OCI-LY1 (cell line): ENCODE data around the gene TUBA1B.
A peak's percentile ranks its signal among the peaks of the same experiment; 100 is the strongest.

Source experiments
- H2AFZ ChIP-seq: fragments of 200-600 bp; sonication (generic), shearing (Covaris generic); 2 replicates; pipeline ENCODE4 v1.6.0; 2014; ENCODE audit warnings: antibody characterized with exemption, mild to moderate bottlenecking, low read length
- H3F3A ChIP-seq: fragments of 200-600 bp; sonication (generic), shearing (Covaris generic); 2 replicates; pipeline ENCODE4 v1.6.0; 2014; ENCODE audit warnings: mild to moderate bottlenecking, antibody characterized with exemption, low read length, moderate library complexity; ENCODE audit not compliant: insufficient read depth
- H3K27ac ChIP-seq: fragments of 200-600 bp; sonication (generic); 2 replicates; pipeline ENCODE4 v1.5.1; 2014; ENCODE audit warnings: low read length, mixed run types, mild to moderate bottlenecking, low read depth; ENCODE audit not compliant: poor library complexity, severe bottlenecking
- H3K27me3 ChIP-seq: fragments of 200-600 bp; sonication (generic); 2 replicates; pipeline ENCODE4 v1.6.0; 2014; ENCODE audit warnings: antibody characterized with exemption, mild to moderate bottlenecking, low read length, moderate library complexity; ENCODE audit not compliant: insufficient read depth
- H3K36me3 ChIP-seq: fragments of 200-600 bp; sonication (generic); 2 replicates; pipeline ENCODE4 v1.6.1; 2014; ENCODE audit warnings: mild to moderate bottlenecking, antibody characterized with exemption, low read length, moderate library complexity, mixed read lengths; ENCODE audit not compliant: insufficient read depth
- H3K4me1 ChIP-seq: fragments of 200-600 bp; sonication (generic); 2 replicates; pipeline ENCODE4 v1.5.1; 2014; ENCODE audit warnings: mild to moderate bottlenecking, low read length, moderate library complexity; ENCODE audit not compliant: insufficient read depth, severe bottlenecking
- H3K4me2 ChIP-seq: fragments of 200-600 bp; sonication (generic), shearing (Covaris generic); 2 replicates; pipeline ENCODE4 v1.6.1; 2014; ENCODE audit warnings: low read length
- H3K4me3 ChIP-seq: fragments of 200-600 bp; sonication (generic); 2 replicates; pipeline ENCODE4 v1.5.1; 2014; ENCODE audit warnings: low read length, low read depth, mild to moderate bottlenecking, mixed read lengths; ENCODE audit not compliant: poor library complexity, severe bottlenecking
- H3K79me2 ChIP-seq: fragments of 200-600 bp; shearing (Covaris generic); 2 replicates; pipeline ENCODE4 v1.6.1; 2016; ENCODE audit warnings: mixed run types, low read length, mixed read lengths; ENCODE audit not compliant: insufficient read depth
- H3K9ac ChIP-seq: fragments of 200-600 bp; sonication (generic), shearing (Covaris generic); 2 replicates; pipeline ENCODE4 v1.6.1; 2014; ENCODE audit warnings: mild to moderate bottlenecking, low read length, mixed read lengths
- H3K9me2 ChIP-seq: fragments of 200-600 bp; sonication (generic), shearing (Covaris generic); 2 replicates; pipeline ENCODE4 v1.6.1; 2014; ENCODE audit warnings: low read depth, mild to moderate bottlenecking, low read length, mixed read lengths
- H3K9me3 ChIP-seq: fragments of 200-600 bp; shearing (Covaris generic); 2 replicates; pipeline ENCODE4 v1.6.1; 2014; ENCODE audit warnings: low read length, mixed read lengths
- H4K20me1 ChIP-seq: fragments of 200-600 bp; sonication (generic), shearing (Covaris generic); 2 replicates; pipeline ENCODE4 v1.6.0; 2016; ENCODE audit warnings: mild to moderate bottlenecking, low read length; ENCODE audit not compliant: insufficient read depth
- EZH2 ChIP-seq: fragments of 200-600 bp; sonication (generic), shearing (Covaris generic); IDR thresholded peaks from 2 replicates; pipeline ENCODE4 v1.8.0; 2017; ENCODE audit warnings: borderline replicate concordance, mixed run types, mild to moderate bottlenecking, antibody characterized with exemption, low read length, moderate library complexity, mixed read lengths
- TF ChIP-seq, protein P1 (sequence below): fragments of 200-600 bp; sonication (generic), shearing (Covaris generic); IDR thresholded peaks from 2 replicates; pipeline ENCODE4 v1.5.1; 2017; ENCODE audit warnings: mild to moderate bottlenecking, antibody characterized with exemption, low read length, moderate library complexity, mixed read lengths

The TUBA1B gene

DNA sequence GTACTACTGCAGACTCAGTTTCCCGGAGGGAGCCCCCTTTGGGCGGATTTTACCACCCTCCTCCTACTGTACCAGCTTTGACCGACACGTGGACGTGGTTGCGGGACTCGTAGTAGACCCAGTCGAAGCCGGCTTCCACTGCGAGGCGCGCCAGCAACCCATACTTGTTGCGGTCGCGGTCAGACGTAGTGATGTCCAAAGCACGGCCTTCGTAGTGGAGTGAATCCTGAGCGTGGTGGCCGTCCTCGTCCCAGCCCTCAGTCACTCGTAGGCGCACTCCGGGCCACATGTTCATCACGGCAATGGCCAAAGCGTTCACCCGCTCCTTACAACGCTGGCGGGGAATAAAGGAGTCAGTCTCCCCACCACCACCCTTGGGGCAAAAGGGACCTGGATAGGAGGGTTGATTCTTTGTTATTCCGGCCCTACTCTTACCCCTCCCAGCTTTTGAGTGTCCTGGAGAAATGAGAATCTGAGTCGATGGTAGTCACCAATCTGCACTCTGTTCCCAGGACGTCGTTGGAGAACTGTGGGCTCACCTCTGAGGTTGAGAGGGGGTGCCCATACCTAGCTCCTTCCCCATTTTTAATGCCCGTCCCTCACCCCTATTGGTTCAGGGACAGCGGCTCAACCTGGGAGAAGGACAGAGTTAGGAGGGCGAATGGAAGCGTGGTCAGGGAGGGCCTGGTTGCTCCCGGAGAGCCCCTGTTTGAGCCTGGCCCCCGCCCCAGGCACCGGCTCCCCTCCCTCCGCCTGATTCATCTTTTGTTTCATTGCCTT is 39.9 kb downstream of the TUBA1B start:
- Histone ChIP-seq H4K20me1 (no peaks in the 10 kb centered on the region), H3K4me3 (no peak overlapping the region)

DNA sequence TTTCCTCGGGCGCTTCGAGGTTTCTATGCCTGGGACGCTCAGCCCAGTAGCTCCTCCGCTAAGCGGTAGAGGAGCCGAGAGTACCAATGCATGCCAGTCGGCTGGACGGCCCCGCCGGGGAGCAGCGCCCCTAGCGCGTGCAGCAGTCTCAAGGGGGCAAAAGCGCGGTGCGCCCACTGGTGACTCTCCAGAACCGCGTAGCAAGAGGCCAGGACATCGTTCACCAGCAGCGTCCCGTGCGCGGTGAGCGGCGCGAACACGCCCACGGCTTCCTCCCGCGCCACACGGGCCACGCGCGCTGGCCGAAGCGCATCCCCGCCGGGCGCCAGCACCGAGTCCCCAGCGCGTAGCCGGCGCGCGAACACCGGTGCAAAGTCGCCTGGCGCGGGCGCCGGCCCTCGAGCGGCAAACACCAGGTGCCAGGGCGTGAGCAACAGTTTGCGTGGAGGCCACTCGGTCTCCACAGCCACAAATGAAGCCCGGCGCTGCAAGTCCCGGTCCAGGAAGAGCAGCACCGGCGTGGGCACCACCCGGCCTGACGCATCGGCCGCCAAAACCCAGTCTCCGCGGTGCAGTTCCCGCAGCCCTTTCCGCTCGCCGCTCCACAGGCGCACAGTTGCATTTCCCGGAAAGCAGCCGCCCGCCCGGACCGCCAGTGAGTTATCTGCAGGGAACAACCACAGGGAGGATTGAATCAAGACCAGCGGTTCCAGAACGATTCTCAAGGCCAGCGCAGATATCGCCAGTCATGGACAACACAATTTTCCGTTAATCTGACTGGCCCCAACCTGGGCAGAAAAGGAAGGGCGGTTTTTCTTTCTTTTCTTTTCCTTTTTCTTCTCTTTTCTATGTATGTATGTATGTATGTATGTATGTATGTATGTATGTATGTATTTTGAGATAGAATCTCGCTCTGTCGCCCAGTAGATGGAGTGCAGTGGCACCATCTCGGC is 41.1 kb downstream of the TUBA1B start:
- Histone ChIP-seq H3K9ac (no peak overlapping the region), H3K27ac (no peak overlapping the region), H3K79me2 (no peaks in the 10 kb centered on the region), H2AFZ (no peak overlapping the region), H3K4me3 (peak overlapping the region; percentile 1), H3K9me3 (no peaks in the 10 kb centered on the region), H3K4me1 (peaks cover 27% of the 10 kb centered on the region), H4K20me1 (no peaks in the 10 kb centered on the region), H3F3A (no peaks in the 10 kb centered on the region), H3K36me3 (no peaks in the 10 kb centered on the region), H3K4me2 (peak overlapping the region; percentile 6; the same call in 1 of the 2 replicates), H3K27me3 (no peaks in the 10 kb centered on the region; the same call in none of the 2 replicates), H3K9me2 (no peaks in the 10 kb centered on the region)
- TF ChIP-seq, protein P1, sequence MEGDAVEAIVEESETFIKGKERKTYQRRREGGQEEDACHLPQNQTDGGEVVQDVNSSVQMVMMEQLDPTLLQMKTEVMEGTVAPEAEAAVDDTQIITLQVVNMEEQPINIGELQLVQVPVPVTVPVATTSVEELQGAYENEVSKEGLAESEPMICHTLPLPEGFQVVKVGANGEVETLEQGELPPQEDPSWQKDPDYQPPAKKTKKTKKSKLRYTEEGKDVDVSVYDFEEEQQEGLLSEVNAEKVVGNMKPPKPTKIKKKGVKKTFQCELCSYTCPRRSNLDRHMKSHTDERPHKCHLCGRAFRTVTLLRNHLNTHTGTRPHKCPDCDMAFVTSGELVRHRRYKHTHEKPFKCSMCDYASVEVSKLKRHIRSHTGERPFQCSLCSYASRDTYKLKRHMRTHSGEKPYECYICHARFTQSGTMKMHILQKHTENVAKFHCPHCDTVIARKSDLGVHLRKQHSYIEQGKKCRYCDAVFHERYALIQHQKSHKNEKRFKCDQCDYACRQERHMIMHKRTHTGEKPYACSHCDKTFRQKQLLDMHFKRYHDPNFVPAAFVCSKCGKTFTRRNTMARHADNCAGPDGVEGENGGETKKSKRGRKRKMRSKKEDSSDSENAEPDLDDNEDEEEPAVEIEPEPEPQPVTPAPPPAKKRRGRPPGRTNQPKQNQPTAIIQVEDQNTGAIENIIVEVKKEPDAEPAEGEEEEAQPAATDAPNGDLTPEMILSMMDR, result peak; percentile 48
- no peak for TF ChIP-seq EZH2

More for the DNA sequence above, 39.9 kb downstream of the TUBA1B start:
- H2AFZ ChIP-seq, result no peak overlapping the region
- H3F3A ChIP-seq, result no peaks in the 10 kb centered on the region
- H3K27me3 ChIP-seq, result no peaks in the 10 kb centered on the region; the same call in none of the 2 replicates
- H3K27ac ChIP-seq, result no peak overlapping the region
- peaks cover under 1% of the 10 kb centered on the region; the same call in 1 of the 2 replicates for H3K36me3 ChIP-seq
- H3K9me2 ChIP-seq, result no peaks in the 10 kb centered on the region
- H3K4me1 ChIP-seq, result peaks cover 27% of the 10 kb centered on the region
- H3K9me3 ChIP-seq, result no peaks in the 10 kb centered on the region
- TF ChIP-seq EZH2, result no peak
- TF ChIP-seq, protein P1, result no peak
- H3K9ac ChIP-seq, result no peak overlapping the region
- H3K4me2 ChIP-seq, result no peak overlapping the region
- no peaks in the 10 kb centered on the region for H3K79me2 ChIP-seq

DNA sequence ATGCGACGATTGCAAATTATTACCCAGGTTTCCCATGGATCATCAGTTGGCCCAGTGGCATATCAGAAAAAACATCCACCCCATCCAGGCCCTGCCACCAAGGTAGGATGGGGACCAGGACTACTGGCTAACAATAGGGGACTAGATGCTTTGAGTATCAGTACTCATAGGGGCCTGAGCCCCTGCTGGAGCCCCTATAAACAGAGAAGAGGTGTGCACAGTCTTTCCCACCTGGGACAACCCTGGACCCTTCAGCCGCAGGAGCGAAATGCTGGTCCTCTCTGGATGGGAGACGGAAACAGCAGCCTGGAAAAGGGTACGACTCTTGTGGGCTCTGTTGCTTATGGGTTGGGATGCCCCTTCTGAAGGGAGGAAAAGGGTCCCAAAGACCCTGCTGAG is 42.3 kb downstream of the TUBA1B start:
- H4K20me1 ChIP-seq, result no peaks in the 10 kb centered on the region
- no peak overlapping the region for H3K4me3 ChIP-seq
- no peaks in the 10 kb centered on the region for H3K79me2 ChIP-seq
- H2AFZ ChIP-seq, result no peak overlapping the region
- no peaks in the 10 kb centered on the region; the same call in none of the 2 replicates for H3K27me3 ChIP-seq
- no peak overlapping the region for H3K4me2 ChIP-seq
- no peak overlapping the region for H3K27ac ChIP-seq
- no peak overlapping the region for H3K9ac ChIP-seq
- peaks cover 18% of the 10 kb centered on the region for H3K4me1 ChIP-seq
- no peaks in the 10 kb centered on the region for H3K9me2 ChIP-seq
- no peaks in the 10 kb centered on the region for H3K9me3 ChIP-seq
- TF ChIP-seq, protein P1, result no peak
- no peak for TF ChIP-seq EZH2
- no peaks in the 10 kb centered on the region for H3F3A ChIP-seq
- H3K36me3 ChIP-seq, result no peaks in the 10 kb centered on the region
